B cell (primary cell): ENCODE results near the gene CAPN5. TPM values are rescaled to one million over a fixed set of nuclear protein-coding genes. Genes with fewer than 3 reads are reported as not detected.

Experiments
- ATAC-seq: fragments of 200-7000 bp; cut with Tn5 transposase; one replicate; pipeline ENCODE4 v1.10.0; 2021; ENCODE audit warnings: low read depth, mild to moderate bottlenecking, moderate number of reproducible peaks, moderate library complexity
- CTCF ChIA-PET: fragments of 350-600 bp; sonication (Branson Sonifier 250); formaldehyde crosslinking; loops from one replicate; lab custom pipeline; 2021; ENCODE audit warnings: antibody characterized with exemption, inconsistent platforms; lab: Charles Lee
- POLR2A ChIA-PET: fragments of 350-600 bp; sonication (Branson Sonifier 250); formaldehyde crosslinking; loops from one replicate; lab custom pipeline; 2021; ENCODE audit warnings: antibody characterized with exemption; lab: Charles Lee
- DNase-seq: peaks from one replicate; pipeline ENCODE4 v3.0.0; 2013
- H2AFZ ChIP-seq: 2 replicates; pipeline ENCODE4 v1.6.1; 2012; ENCODE audit warnings: mild to moderate bottlenecking, low read depth, low read length; ENCODE audit not compliant: insufficient read depth, poor library complexity, severe bottlenecking
- H3K27ac ChIP-seq, 2 donors: 1 replicate in 1 of 2; 2 replicates in 1 of 2; pipeline ENCODE4 v1.5.1; 2012 to 2013; ENCODE audit warnings: low read length in 2 of 2, mild to moderate bottlenecking in 2 of 2, moderate library complexity in 1 of 2
- H3K27me3 ChIP-seq, 4 experiments: fragments of 200-600 bp in 1 of 4; sonication (generic) in 1 of 4; replicated peaks in 1 of 4; 1 replicate in 2 of 4; 2 replicates in 2 of 4; pipeline versions ENCODE4 v1.6.1 to v1.7.0; 2013 to 2016; ENCODE audit warnings: low read length in 3 of 4, mild to moderate bottlenecking in 2 of 4, mixed read lengths in 1 of 4, moderate library complexity in 1 of 4; ENCODE audit not compliant: insufficient read depth in 4 of 4, control insufficient read depth in 3 of 4; ENCODE audit errors: control extremely low read depth in 1 of 4
- H3K36me3 ChIP-seq, 2 experiments: replicated peaks in 1 of 2; 1 replicate in 1 of 2; 2 replicates in 1 of 2; pipeline versions ENCODE4 v1.6.1 to v1.7.1; 2013; ENCODE audit warnings: low read length in 1 of 2; ENCODE audit not compliant: insufficient read depth in 2 of 2, control insufficient read depth in 1 of 2; ENCODE audit errors: control extremely low read depth in 1 of 2, extremely low read depth in 1 of 2
- H3K4me1 ChIP-seq, 2 donors: fragments of 200-600 bp in 1 of 2; sonication (generic) in 1 of 2; 1 replicate in 1 of 2; 2 replicates in 1 of 2; pipeline versions ENCODE4 v1.5.1 to v1.6.1; 2013 to 2017; ENCODE audit warnings: low read length in 2 of 2; ENCODE audit not compliant: control insufficient read depth in 2 of 2, insufficient read depth in 2 of 2
- H3K4me2 ChIP-seq: replicated peaks from 2 replicates; pipeline ENCODE3; 2012; ENCODE audit warnings: mild to moderate bottlenecking, low read depth, low read length; ENCODE audit not compliant: poor library complexity, severe bottlenecking
- H3K4me3 ChIP-seq, 5 experiments: fragments of 200-600 bp in 1 of 5; sonication (generic) in 1 of 5; 1 replicate in 3 of 5; 2 replicates in 2 of 5; pipeline versions ENCODE4 v1.5.1 to v1.7.0; 2011 to 2016; ENCODE audit warnings: low read length in 4 of 5, mild to moderate bottlenecking in 4 of 5, low read depth in 2 of 5, control low read depth in 1 of 5, moderate library complexity in 1 of 5; ENCODE audit not compliant: insufficient read depth in 1 of 5; ENCODE audit errors: control extremely low read depth in 1 of 5, extremely low read depth in 1 of 5
- H3K79me2 ChIP-seq: fragments of 200-600 bp; sonication (generic); one replicate; pipeline ENCODE4 v1.6.0; 2016; ENCODE audit warnings: low read length; ENCODE audit not compliant: control insufficient read depth, insufficient read depth
- H3K9ac ChIP-seq: fragments of 200-600 bp; sonication (generic); 2 replicates; pipeline ENCODE4 v1.6.1; 2017; ENCODE audit warnings: mild to moderate bottlenecking, low read length, moderate library complexity
- H3K9me3 ChIP-seq, 3 donors: one replicate each; pipeline versions ENCODE4 v1.6.1 to v1.7.1; 2013; ENCODE audit warnings: low read length in 2 of 3; ENCODE audit not compliant: control insufficient read depth in 2 of 3, insufficient read depth in 1 of 3; ENCODE audit errors: control extremely low read depth in 1 of 3
- H4K20me1 ChIP-seq: 2 replicates; pipeline ENCODE4 v1.6.0; 2012; ENCODE audit warnings: mild to moderate bottlenecking, low read length; ENCODE audit not compliant: insufficient read depth, control insufficient read depth, poor library complexity, severe bottlenecking
- H3K27ac Mint-ChIP-seq: one replicate; pipeline ENCODE4 v1.8.0; 2021; ENCODE audit warnings: mixed read lengths
- H3K27me3 Mint-ChIP-seq: one replicate; pipeline ENCODE4 v1.8.0; 2021; ENCODE audit warnings: mixed read lengths
- H3K4me1 Mint-ChIP-seq: one replicate; pipeline ENCODE4 v1.8.0; 2021; ENCODE audit warnings: mixed read lengths
- H3K4me3 Mint-ChIP-seq: one replicate; pipeline ENCODE4 v1.8.0; 2021; ENCODE audit warnings: mixed read lengths
- H3K9me3 Mint-ChIP-seq: one replicate; pipeline ENCODE4 v1.8.0; 2022; ENCODE audit warnings: mixed read lengths; ENCODE audit not compliant: insufficient read depth
- CTCF ChIP-seq: fragments of 200-600 bp; IDR thresholded peaks from one replicate; pipeline ENCODE4 v1.8.0; 2022; ENCODE audit warnings: antibody characterized with exemption, mild to moderate bottlenecking
- EZH2 ChIP-seq: IDR thresholded peaks from 2 replicates; pipeline ENCODE4 v1.6.1; 2012; ENCODE audit warnings: borderline replicate concordance, low read depth, mild to moderate bottlenecking, moderate library complexity, low read length; ENCODE audit not compliant: insufficient read depth, poor library complexity, severe bottlenecking
- WGBS: methylation state at CpG from one replicate; pipeline ENCODE4 v1.1.5; 2013; ENCODE audit warnings: missing lambda C conversion rate; ENCODE audit not compliant: insufficient coverage; 5-methylcytosine and 5-hydroxymethylcytosine counted together
- intact Hi-C: fragments of 100-400 bp; cut with micrococcal nuclease; formaldehyde crosslinking; loops from one replicate; pipeline ENCODE4 v1.10.0; 2022
- polyA plus RNA-seq: library from polyadenylated mRNA; depleted of rRNA; stranded (reverse); fragments of >200 nt; gene quantifications from 2 replicates; pipeline ENCODE4 v1.2.3, GENCODE V29; 2012
- total RNA-seq, 2 donors: library from RNA; stranded (reverse); fragments of 120-200 nt in 1 of 2; gene quantifications; 1 replicate in 1 of 2; 2 replicates in 1 of 2; pipeline versions ENCODE4 v1.2.3 to v1.2.4, GENCODE V29; 2013 to 2022

The CAPN5 gene
- total and polyA plus RNA-seq, 2 donors (not counting 1 experiment from before 2014, with no cell fraction given) = 0.74 to 0.78 TPM

- no peaks in the 10 kb centered on the region for H4K20me1 ChIP-seq
- H3K27ac ChIP-seq = no peak overlapping the region
- ChIA-PET POLR2A (no interaction called here), CTCF (no interaction called here)
- no peak overlapping the region for H3K4me3 ChIP-seq
- no peaks in the 10 kb centered on the region for H3K36me3 ChIP-seq
- H3K79me2 ChIP-seq = no peaks in the 10 kb centered on the region
- no peak overlapping the region for H3K4me3 Mint-ChIP-seq
- peaks cover 6% of the 10 kb centered on the region for H3K27me3 Mint-ChIP-seq
- no peaks in the 10 kb centered on the region for H3K9me3 Mint-ChIP-seq
- no peak overlapping the region for H2AFZ ChIP-seq
- no peak for TF ChIP-seq CTCF
- DNase-seq = no peak
- WGBS = 24% methylated on average over 7 of the region's 10 CpGs
- ATAC-seq = no peak
- H3K27me3 ChIP-seq = peaks cover 0 to 3% (median 0%) of the 10 kb centered on the region in 4 experiments
- no peak overlapping the region for H3K4me2 ChIP-seq
- H3K4me1 Mint-ChIP-seq = no peaks in the 10 kb centered on the region
- no peak overlapping the region for H3K9ac ChIP-seq
- no peaks in the 10 kb centered on the region for H3K9me3 ChIP-seq
- no peak overlapping the region for H3K27ac Mint-ChIP-seq
- H3K4me1 ChIP-seq = peaks cover 0 to 5% of the 10 kb centered on the region in 2 donors
- intact Hi-C loops = no loop called here
Observed at GRCh38 chr11:77154381-77155081, 87.8 kb downstream of the CAPN5 start.

- 72% methylated on average over 2 of the region's 4 CpGs for WGBS
- intact Hi-C loops = no loop called here
- H3K4me2 ChIP-seq = no peak overlapping the region
- ATAC-seq (no peak), DNase-seq (no peak)
- no peaks in the 10 kb centered on the region for H3K4me1 Mint-ChIP-seq
- no peaks in the 10 kb centered on the region for H3K79me2 ChIP-seq
- CTCF ChIA-PET = no interaction called here
- no peaks in the 10 kb centered on the region for H3K36me3 ChIP-seq
- peaks cover 6% of the 10 kb centered on the region for H3K27me3 Mint-ChIP-seq
- no peak overlapping the region for H3K4me3 ChIP-seq
- no peaks in the 10 kb centered on the region for H3K9me3 Mint-ChIP-seq
- H3K27me3 ChIP-seq = no peaks in the 10 kb centered on the region
- H3K4me3 Mint-ChIP-seq = no peak overlapping the region
- no peaks in the 10 kb centered on the region for H3K9me3 ChIP-seq
- no peak overlapping the region for H3K27ac Mint-ChIP-seq
- H3K9ac ChIP-seq = no peak overlapping the region
- H3K4me1 ChIP-seq = peaks cover 0 to 5% of the 10 kb centered on the region in 2 donors
- no peak overlapping the region for H3K27ac ChIP-seq
- no peaks in the 10 kb centered on the region for H4K20me1 ChIP-seq
- TF ChIP-seq CTCF (no peak), EZH2 (no peak)
- H2AFZ ChIP-seq = no peak overlapping the region
- POLR2A ChIA-PET = no interaction called here
Observed at GRCh38 chr11:77155082-77155475, 88.3 kb downstream of the CAPN5 start.
